ENCODE data around the gene CHFR.

DNA sequence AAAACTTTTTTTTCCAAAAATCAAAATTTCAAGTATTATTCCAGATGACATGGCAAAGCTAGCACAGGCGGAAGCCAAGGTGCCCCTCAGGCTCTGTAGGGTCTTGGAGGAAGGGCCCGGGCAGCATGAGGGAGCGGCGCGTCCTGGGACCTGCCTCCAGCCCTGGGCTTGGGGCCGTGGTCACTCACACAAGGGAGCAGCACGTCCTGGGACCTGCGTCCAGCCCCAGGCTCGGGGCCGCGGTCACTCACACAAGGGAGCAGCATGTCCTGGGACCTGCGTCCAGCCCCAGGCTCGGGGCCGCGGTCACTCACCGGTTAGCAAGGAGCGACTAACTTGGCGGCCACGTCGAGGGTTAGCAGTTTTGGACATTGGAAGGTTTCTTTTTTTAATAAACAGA is 46.9 kb downstream of the CHFR start:
- TF ChIP-seq POLR2A (IDR thresholded peaks at IDR 0.05; ENCODE audit: low read depth, low read length), result no peak
- TF ChIP-seq, protein P1, sequence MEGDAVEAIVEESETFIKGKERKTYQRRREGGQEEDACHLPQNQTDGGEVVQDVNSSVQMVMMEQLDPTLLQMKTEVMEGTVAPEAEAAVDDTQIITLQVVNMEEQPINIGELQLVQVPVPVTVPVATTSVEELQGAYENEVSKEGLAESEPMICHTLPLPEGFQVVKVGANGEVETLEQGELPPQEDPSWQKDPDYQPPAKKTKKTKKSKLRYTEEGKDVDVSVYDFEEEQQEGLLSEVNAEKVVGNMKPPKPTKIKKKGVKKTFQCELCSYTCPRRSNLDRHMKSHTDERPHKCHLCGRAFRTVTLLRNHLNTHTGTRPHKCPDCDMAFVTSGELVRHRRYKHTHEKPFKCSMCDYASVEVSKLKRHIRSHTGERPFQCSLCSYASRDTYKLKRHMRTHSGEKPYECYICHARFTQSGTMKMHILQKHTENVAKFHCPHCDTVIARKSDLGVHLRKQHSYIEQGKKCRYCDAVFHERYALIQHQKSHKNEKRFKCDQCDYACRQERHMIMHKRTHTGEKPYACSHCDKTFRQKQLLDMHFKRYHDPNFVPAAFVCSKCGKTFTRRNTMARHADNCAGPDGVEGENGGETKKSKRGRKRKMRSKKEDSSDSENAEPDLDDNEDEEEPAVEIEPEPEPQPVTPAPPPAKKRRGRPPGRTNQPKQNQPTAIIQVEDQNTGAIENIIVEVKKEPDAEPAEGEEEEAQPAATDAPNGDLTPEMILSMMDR (conservative IDR thresholded peaks at IDR 0.05; ENCODE audit: low read depth, low read length), result no peak
- no peak for TF ChIP-seq BHLHE40 (IDR thresholded peaks at IDR 0.05; ENCODE audit: low read depth, low read length)
- TF ChIP-seq CHD1 (IDR thresholded peaks at IDR 0.05; ENCODE audit: low read depth, low read length), result no peak
- TF ChIP-seq FOS (IDR thresholded peaks at IDR 0.05; ENCODE audit: low read depth, low read length), result no peak
- no peak for TF ChIP-seq RCOR1 (IDR thresholded peaks at IDR 0.05; ENCODE audit: insufficient replicate concordance, low read length)
- TF ChIP-seq RFX5 (IDR thresholded peaks at IDR 0.05; ENCODE audit: low read depth, low read length), result no peak
- TF ChIP-seq MAFK (IDR thresholded peaks at IDR 0.05; ENCODE audit: low read depth, low read length), result no peak
- no peak for TF ChIP-seq NFE2L2 (IDR thresholded peaks at IDR 0.05; ENCODE audit: low read depth, low read length)
- TF ChIP-seq MXI1 (IDR thresholded peaks at IDR 0.05; ENCODE audit: borderline replicate concordance, low read depth, low read length), result no peak
- no peak for TF ChIP-seq RAD21 (IDR thresholded peaks at IDR 0.05; ENCODE audit: low read length)
